Panc1 (cell line): Measurements from ENCODE around the gene CPSF2.

ENCODE experiments used
- CTCF ChIP-seq: fragments of 450-650 bp; IDR thresholded peaks from 2 replicates; pipeline ENCODE4 v1.5.1; 2017; ENCODE audit warnings: mild to moderate bottlenecking
- POLR2AphosphoS5 ChIP-seq: IDR thresholded peaks from 2 replicates; pipeline ENCODE4 v1.6.1; 2012; ENCODE audit warnings: mild to moderate bottlenecking, low read depth, low read length, moderate library complexity
- REST ChIP-seq, 2 experiments: IDR thresholded peaks; 2 replicates each; pipeline ENCODE4 v1.6.1; 2011 to 2012; ENCODE audit warnings: low read depth in 2 of 2, control low read depth in 1 of 2, low read length in 1 of 2, mild to moderate bottlenecking in 1 of 2, moderate library complexity in 1 of 2; ENCODE audit not compliant: insufficient read depth in 1 of 2
- SIN3A ChIP-seq: IDR thresholded peaks from 2 replicates; pipeline ENCODE4 v1.6.1; 2012; ENCODE audit warnings: low read depth, mild to moderate bottlenecking, low read length, moderate library complexity, borderline replicate concordance; ENCODE audit not compliant: insufficient read depth
- TCF7L2 ChIP-seq: IDR thresholded peaks from 2 replicates; pipeline ENCODE4 v1.6.1; 2011; ENCODE audit warnings: mild to moderate bottlenecking, low read depth, low read length, inconsistent platforms

GRCh38 chr14:92108345-92109254, 13.2 kb upstream of the CPSF2 start:
- TF ChIP-seq POLR2AphosphoS5 (no peak), TCF7L2 (no peak), CTCF (no peak), REST (IDR thresholded peaks at IDR 0.05; ENCODE audit: insufficient read depth in 1 of 2, low read depth in 2 of 2, low read length in 1 of 2) (no peak), SIN3A (no peak)
